GM21717 (cell line): ENCODE measurements around the gene SLC25A31.

Experiments used
- ATAC-seq: cut with Tn5 transposase; IDR thresholded peaks from one replicate; pipeline ENCODE4 v1.9.1; 2021; ENCODE audit warnings: mild to moderate bottlenecking, moderate library complexity; ENCODE audit not compliant: unreplicated experiment

SLC25A31 gene

DNA sequence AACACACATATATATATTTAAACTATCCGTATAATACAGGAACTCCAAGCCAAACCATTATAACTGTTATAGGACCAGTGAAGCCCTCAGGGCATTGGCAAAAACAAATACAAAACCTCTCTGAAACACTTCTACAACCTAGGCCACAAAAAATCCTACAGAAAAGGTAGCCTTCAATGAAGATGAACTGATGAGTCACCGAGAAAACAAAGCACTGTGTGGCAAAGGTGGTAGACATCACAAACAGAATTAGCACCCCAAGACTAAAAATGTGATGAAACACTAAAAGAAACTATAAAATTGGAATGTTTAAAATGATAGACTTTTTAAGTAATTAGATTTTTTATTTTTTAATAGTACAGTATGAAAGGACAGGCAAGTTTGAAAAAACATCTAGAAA lies 46.4 kb downstream of the SLC25A31 start:
- no peak for ATAC-seq

DNA sequence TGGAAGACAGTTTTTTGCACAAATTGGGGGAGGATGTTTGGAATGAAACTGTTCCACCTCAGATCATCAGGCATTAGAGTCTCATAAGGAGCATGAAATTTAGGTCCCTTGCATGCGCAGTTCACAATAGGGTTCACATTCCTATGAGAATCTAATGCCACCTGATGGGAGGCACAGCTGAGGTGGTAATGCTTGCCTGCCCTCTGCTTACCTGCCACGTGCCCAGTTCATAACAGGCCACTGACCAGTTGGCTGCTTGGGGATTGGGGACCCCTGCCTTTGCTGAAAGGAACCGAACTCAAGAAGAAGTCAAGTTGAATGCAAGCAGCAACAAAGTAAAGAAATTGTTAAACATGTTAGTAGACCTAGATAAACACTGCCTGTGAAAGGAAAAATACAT lies 47.3 kb downstream of the SLC25A31 start:
- no peak for ATAC-seq

DNA sequence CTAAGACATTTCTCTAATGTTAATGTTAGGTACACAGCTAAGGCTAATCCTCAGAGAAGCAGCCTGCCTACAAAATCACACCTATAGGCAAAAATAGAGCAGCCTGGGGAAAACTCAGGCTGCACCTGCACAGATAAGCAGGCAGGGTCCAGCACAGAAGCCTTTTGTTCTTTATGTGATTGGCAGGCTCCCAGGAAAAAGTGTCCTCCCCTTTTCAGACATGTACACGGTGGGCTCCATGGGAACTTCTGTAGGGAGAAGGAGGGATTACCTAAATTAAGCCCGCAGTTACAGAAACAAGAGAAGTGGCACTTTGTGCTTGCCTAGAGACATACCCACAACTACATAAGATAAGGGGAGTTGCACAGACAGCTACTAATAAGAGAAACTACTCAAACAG lies 47.9 kb downstream of the SLC25A31 start:
- ATAC-seq, result no peak

- ATAC-seq, result no peak
Measured at GRCh38 chr4:127780598-127780997, 50.4 kb downstream of the SLC25A31 start.

- peak; percentile 24 for ATAC-seq
Measured at GRCh38 chr4:127781300-127782024, 51.3 kb downstream of the SLC25A31 start.

- ATAC-seq, result peak; percentile 76
Measured at GRCh38 chr4:127782025-127782274, 51.8 kb downstream of the SLC25A31 start.

DNA sequence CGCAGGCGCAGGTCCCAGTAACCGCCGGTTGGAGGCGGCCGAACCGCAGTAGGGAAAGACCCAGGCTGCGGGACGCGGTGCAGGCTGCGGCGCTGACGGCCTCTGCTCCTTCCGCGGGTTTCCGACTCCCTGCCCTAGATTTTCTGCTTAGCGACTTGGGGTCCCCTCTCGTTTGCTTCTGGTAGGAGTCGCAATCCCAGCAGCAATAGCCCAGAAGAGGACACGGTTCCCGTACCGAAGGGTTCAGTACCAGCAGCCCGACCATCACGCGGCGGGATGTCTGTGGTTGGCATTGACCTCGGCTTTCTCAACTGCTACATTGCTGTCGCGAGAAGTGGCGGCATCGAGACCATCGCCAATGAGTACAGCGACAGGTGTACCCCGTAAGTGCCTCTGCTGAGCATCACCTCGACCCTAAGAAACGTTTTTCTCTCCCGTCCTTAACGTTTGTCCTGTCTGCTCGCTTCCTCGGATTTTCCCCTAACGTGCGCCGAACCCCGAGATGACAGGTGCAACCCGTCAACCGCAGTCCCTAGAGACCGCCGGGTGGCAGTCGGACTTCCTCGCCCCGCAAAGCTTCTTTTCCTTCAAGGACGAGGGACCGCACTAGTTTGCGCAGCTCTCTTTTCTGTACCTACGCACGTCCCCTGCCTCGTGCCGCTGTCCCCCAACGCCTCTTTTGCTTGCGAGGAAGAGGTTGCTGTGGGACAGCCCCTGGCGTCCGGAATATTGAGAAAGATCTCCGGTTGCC lies 52.2 kb downstream of the SLC25A31 start, which contains the start of gene HSPA4L:
TSS of gene HSPA4L (plus strand) at position 48 of the 751 bp plus-strand sequence. CDS start at position 277, 229 bp downstream.
- peak; percentile 45 for ATAC-seq

DNA sequence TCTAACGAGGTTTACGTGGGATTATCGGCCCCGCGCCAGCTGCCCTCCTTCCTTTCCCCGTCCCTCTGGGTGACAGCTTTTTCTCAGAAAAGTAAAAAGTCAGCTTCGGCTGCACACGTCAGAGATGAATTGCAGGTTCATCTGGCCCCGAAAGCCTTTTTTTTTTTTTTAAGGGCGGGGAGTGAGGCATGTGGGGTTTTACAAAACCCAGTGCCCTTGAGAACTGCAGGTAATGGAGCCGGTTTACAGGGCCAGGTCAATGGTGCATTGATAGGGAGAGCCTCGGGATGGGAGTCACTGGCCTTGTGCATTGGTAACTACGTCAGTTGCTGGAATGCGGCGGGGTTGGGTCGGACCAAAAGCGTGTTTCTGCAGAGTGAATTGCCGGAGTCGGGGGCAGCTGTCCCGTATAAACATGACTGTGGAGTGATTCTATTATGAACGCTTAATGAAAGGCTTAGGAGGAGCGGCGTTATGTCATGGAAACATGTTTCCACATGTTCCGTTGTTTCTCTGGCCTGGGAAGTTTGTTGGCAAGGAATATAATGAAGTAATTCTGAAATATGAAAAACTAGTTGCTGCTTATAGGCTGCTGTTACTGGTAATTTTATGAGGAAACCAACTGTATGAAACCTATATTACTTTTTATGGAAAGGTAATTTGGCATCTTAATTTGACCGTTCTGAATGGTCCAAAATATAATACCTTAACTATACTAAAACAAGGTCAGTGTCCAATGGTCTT lies 53.0 kb downstream of the SLC25A31 start:
- ATAC-seq, result peak; percentile 13

DNA sequence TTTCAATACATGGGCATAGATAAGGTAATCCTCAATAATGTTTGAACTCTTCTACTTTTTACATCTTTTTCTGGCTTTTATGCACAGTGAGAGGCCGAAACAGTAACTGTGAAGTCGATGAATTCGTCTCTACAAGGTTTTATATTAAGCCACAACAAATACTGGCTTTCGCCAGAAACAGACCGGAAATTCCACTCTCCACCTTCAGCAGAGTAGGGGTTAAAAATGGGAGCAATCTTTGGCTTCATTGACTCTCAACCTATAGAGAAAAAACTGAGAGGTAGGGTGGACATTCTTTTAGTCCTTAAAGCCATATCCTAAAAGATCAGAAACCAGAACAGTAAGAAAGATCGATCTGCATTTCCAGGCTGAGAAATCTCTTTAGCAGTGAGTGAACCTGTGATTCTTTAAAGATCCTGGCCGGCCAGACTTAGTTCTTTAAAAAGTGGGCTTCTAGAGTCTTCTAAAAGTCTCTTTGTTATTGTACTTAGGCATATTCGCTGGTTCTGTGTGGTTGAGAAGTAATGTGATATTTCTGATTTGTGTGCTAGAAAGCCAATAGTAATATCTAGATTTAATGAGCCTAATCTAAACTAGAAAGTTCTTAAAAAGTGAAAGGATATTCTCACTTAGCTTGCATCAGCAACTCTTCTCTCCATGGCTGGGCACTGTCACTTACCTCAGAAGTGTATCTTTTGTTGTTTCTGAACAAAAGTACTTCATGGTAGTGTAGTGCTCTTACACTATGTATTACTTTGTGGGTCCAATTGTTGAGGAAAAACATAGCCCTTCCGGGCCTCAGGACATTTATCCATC lies 54.0 kb downstream of the SLC25A31 start:
- ATAC-seq, result no peak

- no peak for ATAC-seq
Measured at GRCh38 chr4:127788517-127788916, 58.3 kb downstream of the SLC25A31 start.

DNA sequence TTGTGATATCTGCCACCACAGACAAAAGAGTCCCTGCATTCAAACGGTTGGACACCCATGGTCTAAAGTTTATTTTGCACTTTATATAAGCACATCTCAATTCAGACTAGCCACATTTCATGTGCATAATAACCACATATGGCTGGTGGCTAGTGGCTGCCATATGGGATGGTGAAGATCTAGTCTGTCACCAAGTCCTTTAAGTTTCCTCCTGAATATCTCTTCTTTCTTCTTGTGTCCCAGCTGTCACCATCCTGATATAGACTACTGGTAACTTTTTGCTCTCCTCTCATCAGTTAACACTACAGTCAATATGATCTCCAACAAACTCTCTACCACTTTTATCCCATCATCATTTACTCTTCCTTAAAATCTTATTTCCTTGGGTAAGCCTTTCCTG lies 61.2 kb downstream of the SLC25A31 start:
- ATAC-seq, result no peak

- no peak for ATAC-seq
Measured at GRCh38 chr4:127793528-127793927, 63.3 kb downstream of the SLC25A31 start.

DNA sequence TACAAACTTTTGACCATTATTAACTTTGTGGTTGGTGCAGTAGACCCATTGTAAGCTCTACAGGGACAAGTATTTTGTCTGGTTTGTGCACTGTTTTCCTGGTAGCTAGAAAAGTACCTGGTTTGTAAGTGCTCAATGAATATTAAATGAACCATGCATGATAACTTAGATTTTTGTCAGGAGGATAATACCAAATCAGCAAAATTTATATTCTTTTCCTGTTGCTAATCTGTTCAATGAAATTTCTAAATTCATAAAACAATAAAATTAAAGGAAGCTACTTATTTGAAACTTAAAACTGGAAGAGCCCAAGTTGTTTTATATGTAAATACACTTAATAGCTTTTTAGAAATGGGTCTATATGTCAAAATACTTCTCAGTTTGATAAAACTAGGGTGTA lies 69.5 kb downstream of the SLC25A31 start:
- ATAC-seq, result no peak

GRCh38 chr4:127809173-127809800 lies 79.1 kb downstream of the SLC25A31 start:
- no peak for ATAC-seq

- ATAC-seq, result no peak
Measured at GRCh38 chr4:127810551-127810950, 80.4 kb downstream of the SLC25A31 start.

DNA sequence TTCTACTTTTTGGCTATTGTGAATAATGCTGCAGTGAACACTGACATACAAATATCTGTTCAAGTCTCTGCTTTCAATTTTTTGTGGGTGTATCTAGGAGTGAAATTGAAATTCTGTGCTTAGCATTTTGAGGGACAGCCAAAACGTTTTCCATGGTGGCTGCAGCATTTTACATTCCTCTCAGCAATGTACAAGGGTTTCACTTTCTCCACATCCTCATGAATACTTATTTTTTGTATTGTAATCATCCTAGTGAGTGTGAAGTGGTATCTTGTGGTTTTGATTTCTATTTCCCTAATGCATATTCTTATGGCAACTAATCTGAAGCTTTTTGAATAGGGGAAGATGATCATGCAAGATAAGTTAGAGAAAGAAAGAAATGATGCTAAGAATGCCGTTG lies 92.2 kb downstream of the SLC25A31 start:
- ATAC-seq, result no peak
